DND-41 (cell line): Measurements from ENCODE around the gene PPEF2.

Experiments
- ATAC-seq: fragments of 200-7000 bp; cut with Tn5 transposase; 3 replicates; pipeline ENCODE4 v1.9.1; 2021; ENCODE audit warnings: low read depth; ENCODE audit not compliant: insufficient read depth
- DNase-seq: peaks from one replicate; pipeline ENCODE4 v3.0.0-alpha.2; 2020
- H2AFZ ChIP-seq: 2 replicates; pipeline ENCODE4 v1.6.0; 2012; ENCODE audit warnings: low read depth, low read length
- H3K27ac ChIP-seq: 2 replicates; pipeline ENCODE4 v1.5.1; 2012; ENCODE audit warnings: low read length, inconsistent platforms
- H3K27me3 ChIP-seq: fragments of 200-600 bp; sonication (generic); 2 replicates; pipeline ENCODE4 v1.6.0; 2012; ENCODE audit warnings: low read length, mild to moderate bottlenecking, inconsistent platforms; ENCODE audit not compliant: insufficient read depth, poor library complexity
- H3K36me3 ChIP-seq: 2 replicates; pipeline ENCODE4 v1.5.1; 2012; ENCODE audit warnings: low read length, inconsistent platforms; ENCODE audit not compliant: insufficient read depth
- H3K4me1 ChIP-seq: 2 replicates; pipeline ENCODE4 v1.5.1; 2012; ENCODE audit warnings: mild to moderate bottlenecking, low read length; ENCODE audit not compliant: insufficient read depth
- H3K4me2 ChIP-seq: 2 replicates; pipeline ENCODE4 v1.6.0; 2012; ENCODE audit warnings: mild to moderate bottlenecking, moderate library complexity, low read length, inconsistent platforms; ENCODE audit not compliant: insufficient read depth
- H3K4me3 ChIP-seq, 2 experiments: fragments of 200-600 bp in 1 of 2; shearing (Covaris generic) in 1 of 2; 2 replicates each; pipeline ENCODE4 v1.5.1; 2012 to 2016; ENCODE audit warnings: inconsistent platforms in 2 of 2, low read length in 2 of 2, mild to moderate bottlenecking in 2 of 2, low read depth in 1 of 2, moderate library complexity in 1 of 2
- H3K79me2 ChIP-seq: 2 replicates; pipeline ENCODE4 v1.6.0; 2012; ENCODE audit warnings: low read length, inconsistent platforms; ENCODE audit not compliant: insufficient read depth
- H3K9ac ChIP-seq: 2 replicates; pipeline ENCODE4 v1.6.0; 2012; ENCODE audit warnings: low read depth, mild to moderate bottlenecking, inconsistent platforms, low read length, moderate library complexity
- H3K9me3 ChIP-seq: 2 replicates; pipeline ENCODE4 v1.5.1; 2012; ENCODE audit warnings: low read length, moderate library complexity, mild to moderate bottlenecking, inconsistent platforms; ENCODE audit not compliant: insufficient read depth, severe bottlenecking
- H4K20me1 ChIP-seq: 2 replicates; pipeline ENCODE4 v1.6.0; 2012; ENCODE audit warnings: low read length; ENCODE audit not compliant: insufficient read depth
- EZH2 ChIP-seq: IDR thresholded peaks from 3 replicates; pipeline ENCODE4 v1.6.1; 2012; ENCODE audit warnings: borderline replicate concordance, low read depth, mild to moderate bottlenecking, moderate library complexity, low read length, inconsistent platforms; ENCODE audit not compliant: severe bottlenecking
- TF ChIP-seq, protein P1 (sequence below): IDR thresholded peaks from 2 replicates; pipeline ENCODE4 v1.5.1; 2012; ENCODE audit warnings: borderline replicate concordance, low read length, moderate library complexity, mild to moderate bottlenecking; ENCODE audit not compliant: poor library complexity, severe bottlenecking; ENCODE audit errors: extremely low read depth

Gene PPEF2

DNA sequence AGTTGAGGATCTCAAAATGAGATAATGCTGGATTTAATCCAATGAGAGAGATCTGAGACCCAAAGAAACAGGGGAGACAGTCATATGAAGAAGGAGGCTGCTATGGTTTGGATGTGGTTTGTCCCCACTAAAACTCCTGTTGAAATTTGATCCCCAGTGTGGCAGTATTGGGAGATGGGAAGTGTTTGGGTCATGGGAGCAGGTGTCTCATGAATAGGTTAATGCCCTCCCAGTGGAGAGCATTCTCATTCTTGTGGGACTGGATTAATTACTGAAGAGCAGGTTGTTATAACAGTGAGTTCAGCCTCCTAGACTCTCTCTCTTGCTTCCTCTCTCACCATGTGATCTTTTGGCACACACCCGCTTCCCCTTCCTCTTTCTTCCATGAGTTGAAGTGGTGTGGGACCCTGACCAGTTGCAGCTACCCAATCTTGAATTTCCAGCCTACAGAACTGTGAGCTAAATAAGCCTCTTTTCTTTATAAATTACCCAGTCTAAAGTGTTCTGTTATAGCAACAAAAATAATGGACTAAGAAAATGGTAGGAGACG is 70.3 kb downstream of the PPEF2 start:
- DNase-seq, result no peak
- Histone ChIP-seq H3K4me3 (no peak overlapping the region), H3K9ac (no peak overlapping the region), H4K20me1 (no peaks in the 10 kb centered on the region), H3K4me1 (no peaks in the 10 kb centered on the region), H3K9me3 (no peaks in the 10 kb centered on the region), H2AFZ (no peak overlapping the region), H3K36me3 (no peaks in the 10 kb centered on the region), H3K79me2 (no peaks in the 10 kb centered on the region), H3K27ac (no peak overlapping the region), H3K4me2 (no peak overlapping the region), H3K27me3 (no peaks in the 10 kb centered on the region)
- TF ChIP-seq, protein P1, sequence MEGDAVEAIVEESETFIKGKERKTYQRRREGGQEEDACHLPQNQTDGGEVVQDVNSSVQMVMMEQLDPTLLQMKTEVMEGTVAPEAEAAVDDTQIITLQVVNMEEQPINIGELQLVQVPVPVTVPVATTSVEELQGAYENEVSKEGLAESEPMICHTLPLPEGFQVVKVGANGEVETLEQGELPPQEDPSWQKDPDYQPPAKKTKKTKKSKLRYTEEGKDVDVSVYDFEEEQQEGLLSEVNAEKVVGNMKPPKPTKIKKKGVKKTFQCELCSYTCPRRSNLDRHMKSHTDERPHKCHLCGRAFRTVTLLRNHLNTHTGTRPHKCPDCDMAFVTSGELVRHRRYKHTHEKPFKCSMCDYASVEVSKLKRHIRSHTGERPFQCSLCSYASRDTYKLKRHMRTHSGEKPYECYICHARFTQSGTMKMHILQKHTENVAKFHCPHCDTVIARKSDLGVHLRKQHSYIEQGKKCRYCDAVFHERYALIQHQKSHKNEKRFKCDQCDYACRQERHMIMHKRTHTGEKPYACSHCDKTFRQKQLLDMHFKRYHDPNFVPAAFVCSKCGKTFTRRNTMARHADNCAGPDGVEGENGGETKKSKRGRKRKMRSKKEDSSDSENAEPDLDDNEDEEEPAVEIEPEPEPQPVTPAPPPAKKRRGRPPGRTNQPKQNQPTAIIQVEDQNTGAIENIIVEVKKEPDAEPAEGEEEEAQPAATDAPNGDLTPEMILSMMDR, result no peak
- no peak for TF ChIP-seq EZH2
- ATAC-seq, result no peak

DNA sequence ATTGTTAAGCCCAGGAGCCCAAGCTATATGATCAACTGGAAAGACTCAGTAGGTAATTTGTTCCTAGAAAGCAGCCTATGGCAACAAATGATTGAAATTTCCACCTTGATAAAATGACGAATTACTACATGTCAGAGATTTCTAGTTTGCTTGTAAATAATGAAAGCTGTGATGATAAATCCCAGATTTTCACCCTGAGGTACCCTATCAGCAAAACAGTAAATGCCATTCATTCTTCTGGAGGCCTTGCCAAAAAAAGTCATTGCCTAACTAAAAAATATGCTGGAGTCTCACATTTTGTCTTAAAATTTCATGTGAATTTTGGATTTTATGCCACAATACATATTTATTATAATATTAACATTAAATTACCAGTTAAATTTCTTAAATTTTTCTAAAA is 71.3 kb downstream of the PPEF2 start:
- H3K36me3 ChIP-seq, result no peaks in the 10 kb centered on the region
- no peak for ATAC-seq

DNA sequence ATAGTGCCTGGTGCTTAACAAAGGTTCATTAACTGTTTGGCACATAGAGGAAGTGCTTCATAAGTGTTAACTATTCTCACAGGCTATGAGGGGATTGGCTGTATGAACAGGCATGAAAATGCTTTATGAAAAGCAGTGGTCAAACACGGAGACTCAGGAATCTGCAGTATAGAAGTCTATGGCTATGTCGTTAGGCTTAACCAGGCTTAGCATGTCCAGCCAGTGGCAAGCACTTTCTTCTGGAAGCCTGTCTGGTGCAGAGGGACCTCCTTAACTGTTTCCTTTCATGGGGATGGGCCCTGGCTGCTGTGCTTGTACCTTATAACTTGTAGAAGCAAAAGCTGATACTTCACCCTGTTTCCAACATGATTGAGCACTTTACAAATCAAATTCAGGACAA is 78.4 kb downstream of the PPEF2 start:
- no peaks in the 10 kb centered on the region for H3K9me3 ChIP-seq
- H4K20me1 ChIP-seq, result no peaks in the 10 kb centered on the region
- no peak for DNase-seq
- no peak overlapping the region for H3K9ac ChIP-seq
- no peak overlapping the region for H2AFZ ChIP-seq
- H3K4me2 ChIP-seq, result no peak overlapping the region
- no peak overlapping the region for H3K4me3 ChIP-seq
- no peaks in the 10 kb centered on the region for H3K36me3 ChIP-seq
- ATAC-seq, result no peak
- H3K27ac ChIP-seq, result no peak overlapping the region
- H3K4me1 ChIP-seq, result no peaks in the 10 kb centered on the region
- no peaks in the 10 kb centered on the region for H3K79me2 ChIP-seq
- TF ChIP-seq, protein P1, result no peak
- no peak for TF ChIP-seq EZH2
- H3K27me3 ChIP-seq, result no peaks in the 10 kb centered on the region

More for the DNA sequence above, 71.3 kb downstream of the PPEF2 start:
- Histone ChIP-seq H3K27ac (no peak overlapping the region), H3K9me3 (no peaks in the 10 kb centered on the region), H2AFZ (no peak overlapping the region), H4K20me1 (no peaks in the 10 kb centered on the region), H3K4me1 (no peaks in the 10 kb centered on the region), H3K9ac (no peak overlapping the region), H3K27me3 (no peaks in the 10 kb centered on the region), H3K4me3 (no peak overlapping the region), H3K79me2 (no peaks in the 10 kb centered on the region), H3K4me2 (no peak overlapping the region)
- TF ChIP-seq, protein P1, result no peak
- no peak for TF ChIP-seq EZH2
- no peak for DNase-seq

DNA sequence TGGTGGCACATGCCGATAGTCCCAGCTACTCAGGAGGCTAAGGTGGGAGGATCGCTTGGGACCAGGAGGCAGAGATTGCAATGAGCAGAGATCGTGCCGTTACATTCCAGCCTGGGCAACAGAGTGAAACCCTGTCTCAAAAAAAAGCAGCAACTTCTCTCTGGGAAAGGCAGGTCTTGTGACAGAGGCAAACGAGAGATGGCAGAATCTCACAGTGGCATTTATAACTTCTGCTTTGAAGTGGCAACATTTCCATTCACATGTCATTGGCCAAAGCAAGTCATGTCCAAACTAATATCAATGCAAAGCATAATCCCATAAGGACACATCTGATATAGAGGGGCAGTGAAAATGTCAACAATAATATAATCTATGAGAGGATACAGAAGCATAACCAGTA is 79.8 kb downstream of the PPEF2 start:
- Histone ChIP-seq H3K9ac (no peak overlapping the region), H3K9me3 (no peaks in the 10 kb centered on the region), H3K36me3 (no peaks in the 10 kb centered on the region), H3K4me2 (no peak overlapping the region), H3K4me3 (no peak overlapping the region), H3K4me1 (no peaks in the 10 kb centered on the region), H3K27me3 (no peaks in the 10 kb centered on the region), H2AFZ (no peak overlapping the region), H3K79me2 (no peaks in the 10 kb centered on the region), H4K20me1 (no peaks in the 10 kb centered on the region), H3K27ac (no peak overlapping the region)
- DNase-seq (no peak), ATAC-seq (no peak)
- TF ChIP-seq, protein P1, result no peak
- TF ChIP-seq EZH2, result no peak
